H9 (cell line): Measurements from ENCODE around the gene BIRC5. TPM values are rescaled to one million over a fixed set of nuclear protein-coding genes. Genes with fewer than 3 reads are reported as not detected.

Source experiments
- DNase-seq: peaks from one replicate; pipeline ENCODE4 v3.0.0-alpha.2; 2017
- H2AFZ ChIP-seq: one replicate; pipeline ENCODE4 v1.6.1; 2013; ENCODE audit warnings: mild to moderate bottlenecking, low read length, control low read depth, moderate library complexity
- H2AK5ac ChIP-seq: 2 replicates; pipeline ENCODE4 v1.6.1; 2013; ENCODE audit warnings: low read length, control low read depth, mixed read lengths; ENCODE audit not compliant: insufficient read length
- H2BK120ac ChIP-seq: one replicate; pipeline ENCODE4 v1.6.1; 2013; ENCODE audit warnings: low read depth, mild to moderate bottlenecking, low read length, control low read depth, inconsistent platforms; ENCODE audit not compliant: poor library complexity, severe bottlenecking
- H2BK12ac ChIP-seq: 2 replicates; pipeline ENCODE4 v1.6.1; 2013; ENCODE audit warnings: low read length, control low read depth, mixed read lengths, low read depth; ENCODE audit not compliant: insufficient read length
- H2BK15ac ChIP-seq: 2 replicates; pipeline ENCODE4 v1.6.1; 2013; ENCODE audit warnings: low read depth, low read length, control low read depth
- H2BK20ac ChIP-seq: one replicate; pipeline ENCODE4 v1.6.1; 2013; ENCODE audit warnings: low read depth, mild to moderate bottlenecking, low read length, control low read depth, inconsistent platforms; ENCODE audit not compliant: poor library complexity, severe bottlenecking
- H2BK5ac ChIP-seq: 2 replicates; pipeline ENCODE4 v1.6.1; 2013; ENCODE audit warnings: low read length, control low read depth, mixed read lengths; ENCODE audit not compliant: insufficient read length
- H3K14ac ChIP-seq: 2 replicates; pipeline ENCODE4 v1.6.1; 2013; ENCODE audit warnings: low read length, control low read depth; ENCODE audit not compliant: insufficient read depth
- H3K18ac ChIP-seq: 2 replicates; pipeline ENCODE4 v1.6.1; 2013; ENCODE audit warnings: low read depth, mild to moderate bottlenecking, mixed read lengths, low read length, control low read depth; ENCODE audit not compliant: insufficient read length
- H3K23ac ChIP-seq: 2 replicates; pipeline ENCODE4 v1.6.1; 2013; ENCODE audit warnings: low read length, control low read depth, mixed read lengths, low read depth; ENCODE audit not compliant: insufficient read length
- H3K23me2 ChIP-seq: 2 replicates; pipeline ENCODE4 v1.6.1; 2013; ENCODE audit warnings: low read depth, mild to moderate bottlenecking, mixed read lengths, low read length, control low read depth; ENCODE audit not compliant: insufficient read length, poor library complexity, severe bottlenecking
- H3K27ac ChIP-seq: 2 replicates; pipeline ENCODE4 v1.5.1; 2013; ENCODE audit warnings: low read length, control low read depth, mixed read lengths, low read depth; ENCODE audit not compliant: insufficient read length
- H3K27me3 ChIP-seq: 2 replicates; pipeline ENCODE4 v1.6.1; 2013; ENCODE audit warnings: low read length, control low read depth, inconsistent platforms; ENCODE audit not compliant: insufficient read depth
- H3K4ac ChIP-seq: 2 replicates; pipeline ENCODE4 v1.6.1; 2013; ENCODE audit warnings: low read depth, mild to moderate bottlenecking, control low read depth, inconsistent platforms, low read length, moderate library complexity
- H3K4me1 ChIP-seq: 2 replicates; pipeline ENCODE4 v1.6.1; 2013; ENCODE audit warnings: low read length, control low read depth, inconsistent platforms; ENCODE audit not compliant: insufficient read depth
- H3K4me2 ChIP-seq: 2 replicates; pipeline ENCODE4 v1.6.1; 2013; ENCODE audit warnings: low read length, control low read depth, mixed read lengths; ENCODE audit not compliant: insufficient read length, insufficient read depth
- H3K56ac ChIP-seq: 2 replicates; pipeline ENCODE4 v1.6.1; 2013; ENCODE audit warnings: low read depth, mild to moderate bottlenecking, mixed read lengths, low read length, control low read depth; ENCODE audit not compliant: insufficient read length
- H3K79me1 ChIP-seq: 2 replicates; pipeline ENCODE4 v1.6.1; 2013; ENCODE audit warnings: low read depth, mild to moderate bottlenecking, moderate library complexity, low read length, control low read depth, inconsistent platforms; ENCODE audit not compliant: insufficient read depth, poor library complexity, severe bottlenecking
- H3K79me2 ChIP-seq: 2 replicates; pipeline ENCODE4 v1.6.1; 2013; ENCODE audit warnings: low read length, control low read depth, inconsistent platforms; ENCODE audit not compliant: insufficient read depth
- H3K9ac ChIP-seq: 2 replicates; pipeline ENCODE4 v1.6.1; 2013; ENCODE audit warnings: low read length, control low read depth, mixed read lengths; ENCODE audit not compliant: insufficient read length; ENCODE audit errors: extremely low read depth
- H3K9me3 ChIP-seq: one replicate; pipeline ENCODE4 v1.6.1; 2013; ENCODE audit warnings: low read depth, low read length, inconsistent platforms; ENCODE audit not compliant: control insufficient read depth
- H3T11ph ChIP-seq: one replicate; pipeline ENCODE4 v1.6.1; 2013; ENCODE audit warnings: mild to moderate bottlenecking, low read length, control low read depth, inconsistent platforms
- H4K20me1 ChIP-seq: one replicate; pipeline ENCODE4 v1.6.1; 2013; ENCODE audit not compliant: control insufficient read depth, insufficient read length, insufficient read depth
- H4K5ac ChIP-seq: 2 replicates; pipeline ENCODE4 v1.6.1; 2013; ENCODE audit warnings: low read depth, mild to moderate bottlenecking, mixed read lengths, low read length, control low read depth; ENCODE audit not compliant: insufficient read length
- H4K8ac ChIP-seq: replicated peaks from 2 replicates; pipeline ENCODE4 v1.6.1; 2013; ENCODE audit warnings: low read length, control low read depth, mixed read lengths, low read depth; ENCODE audit not compliant: insufficient read length
- H4K91ac ChIP-seq: 2 replicates; pipeline ENCODE4 v1.6.1; 2013; ENCODE audit warnings: low read depth, mild to moderate bottlenecking, moderate library complexity, mixed read lengths, low read length, control low read depth; ENCODE audit not compliant: insufficient read length
- H3K27ac Mint-ChIP-seq, 3 experiments: 2 replicates in 2 of 3; 3 replicates in 1 of 3; pipeline ENCODE4 v1.8.0; 2020 to 2021; ENCODE audit warnings: mixed read lengths in 3 of 3, mild to moderate bottlenecking in 1 of 3, moderate library complexity in 1 of 3
- H3K27me3 Mint-ChIP-seq: 2 replicates; pipeline ENCODE4 v1.8.0; 2021; ENCODE audit warnings: low read depth, mild to moderate bottlenecking, moderate library complexity, mixed read lengths
- H3K36me3 Mint-ChIP-seq, 3 experiments: 2 replicates in 2 of 3; 3 replicates in 1 of 3; pipeline ENCODE4 v1.8.0; 2020 to 2021; ENCODE audit warnings: low read depth in 3 of 3, mixed read lengths in 3 of 3; ENCODE audit not compliant: insufficient read depth in 1 of 3
- H3K4me1 Mint-ChIP-seq, 2 experiments: 2 replicates each; pipeline ENCODE4 v1.8.0; 2020; ENCODE audit warnings: mixed read lengths in 2 of 2
- H3K4me3 Mint-ChIP-seq, 2 experiments: 2 replicates in 1 of 2; 3 replicates in 1 of 2; pipeline ENCODE4 v1.8.0; 2020 to 2021; ENCODE audit warnings: mild to moderate bottlenecking in 2 of 2, mixed read lengths in 2 of 2, moderate library complexity in 1 of 2
- H3K9me3 Mint-ChIP-seq, 2 experiments: 2 replicates in 1 of 2; 3 replicates in 1 of 2; pipeline ENCODE4 v1.8.0; 2020; ENCODE audit warnings: mild to moderate bottlenecking in 2 of 2, mixed read lengths in 2 of 2, moderate library complexity in 1 of 2
- CTCF ChIP-seq: fragments of 200-600 bp; sonication (generic); conservative IDR thresholded peaks from 3 replicates; pipeline ENCODE4 v1.8.0; 2021; ENCODE audit warnings: antibody characterized with exemption, mild to moderate bottlenecking
- WGBS: extraction: QIAGEN DNeasy Blood & Tissue Kit; methylation state at CpG from one replicate; pipeline ENCODE4 v1.1.7; 2013; ENCODE audit warnings: missing lambda C conversion rate, low lambda C conversion rate, mixed read lengths; ENCODE audit not compliant: insufficient read length; ENCODE audit errors: extremely low coverage; 5-methylcytosine and 5-hydroxymethylcytosine counted together
- total RNA-seq: library from RNA; stranded (reverse); gene quantifications from 2 replicates; pipeline ENCODE4 v1.2.1, GENCODE V29; 2021

Gene BIRC5
- total RNA-seq, 1 experiment from 2014 or later, result 97.8 TPM

GRCh38 chr17:78253946-78254672, 40.1 kb downstream of the BIRC5 start:
- peaks cover 22 to 56% of the 10 kb centered on the region in 2 experiments for H3K4me1 Mint-ChIP-seq

More at GRCh38 chr17:78253946-78254672, 40.1 kb downstream of the BIRC5 start:
- Histone ChIP-seq H4K20me1 (no peaks in the 10 kb centered on the region), H3K23ac (no peak overlapping the region), H2BK20ac (no peak overlapping the region), H3K4ac (no peak overlapping the region; the same call in 1 of the 2 replicates), H3K27me3 (no peaks in the 10 kb centered on the region), H2BK15ac (no peak overlapping the region), H2BK120ac (no peak overlapping the region), H2AFZ (no peak overlapping the region), H3K18ac (peak overlapping the region; percentile 83), H3K79me1 (no peaks in the 10 kb centered on the region), H4K8ac (no peak overlapping the region), H3K4me1 (peaks cover 6% of the 10 kb centered on the region; the same call in 1 of the 2 replicates), H3K9me3 (no peaks in the 10 kb centered on the region), H2BK12ac (no peak overlapping the region), H3K14ac (peak overlapping the region; percentile 82), H3K9ac (peak overlapping the region; percentile 45), H3T11ph (no peak overlapping the region), H3K56ac (no peak overlapping the region), H3K4me2 (peak overlapping the region; percentile 75), H3K27ac (no peak overlapping the region), H2AK5ac (no peak overlapping the region), H2BK5ac (no peak overlapping the region), H4K91ac (no peak overlapping the region), H3K79me2 (no peaks in the 10 kb centered on the region), H4K5ac (peak overlapping the region; percentile 19), H3K23me2 (no peaks in the 10 kb centered on the region)
- peaks cover 1% of the 10 kb centered on the region; the same call in 1 of the 2 replicates for H3K27me3 Mint-ChIP-seq
- WGBS, result no CpG with 5 or more reads among the region's 73 CpGs
- H3K27ac Mint-ChIP-seq, result peak overlapping the region in 1 of 3 experiments; percentile 90; a peak in 3 of 7 replicates
- peaks cover 0 to 3% of the 10 kb centered on the region in 2 experiments; a peak in 1 of 5 replicates for H3K9me3 Mint-ChIP-seq
- DNase-seq, result peak; percentile 97
- H3K36me3 Mint-ChIP-seq, result no peaks in the 10 kb centered on the region
- H3K4me3 Mint-ChIP-seq, result peak overlapping the region; percentile 75 to 81
- TF ChIP-seq CTCF, result no peak
